ENCODE results near the gene DLX3.

The DLX3 gene

DNA sequence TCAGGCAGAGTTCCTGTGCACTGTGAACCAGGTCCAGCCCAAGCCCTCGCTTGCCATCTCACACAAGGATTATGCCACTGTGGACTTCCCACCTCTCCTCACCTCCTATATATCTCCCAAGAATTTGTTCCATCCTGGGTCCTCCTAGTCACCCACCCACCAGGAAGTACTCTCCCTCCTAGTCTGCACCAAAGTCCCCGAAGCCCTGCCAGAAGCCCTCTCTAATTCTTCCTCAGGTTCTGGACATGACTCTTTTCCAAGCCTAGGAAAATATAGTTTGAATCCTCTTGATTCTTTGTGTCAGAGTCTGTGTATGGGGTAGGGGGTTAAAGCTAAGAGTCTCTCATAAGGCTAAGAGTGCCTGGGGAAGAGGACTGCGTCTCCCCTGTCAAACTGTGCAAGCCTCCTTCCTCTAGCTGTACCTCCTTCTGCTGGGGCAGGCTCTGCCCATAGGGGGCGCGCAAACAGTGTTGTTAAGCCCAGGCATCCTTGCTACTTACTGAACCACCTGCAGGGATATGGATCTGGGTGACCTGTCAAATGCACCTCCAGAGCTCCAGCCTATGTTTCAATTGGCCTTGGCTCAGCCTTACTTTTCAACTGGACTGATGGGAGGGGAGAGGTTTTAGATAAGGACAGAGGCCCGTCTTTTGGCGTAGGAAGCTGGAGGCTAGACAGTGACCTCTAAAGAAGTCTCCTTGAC is 42.7 kb downstream of the DLX3 start:
- Histone ChIP-seq H3K4me1 (ENCODE audit: control insufficient read depth, insufficient read depth, low read length) (no peaks in the 10 kb centered on the region), H3K27ac (ENCODE audit: low read depth, low read length) (no peak overlapping the region), H3K9ac (ENCODE audit: low read length) (no peak overlapping the region), H3K36me3 (ENCODE audit: control insufficient read depth, insufficient read depth, low read length) (no peaks in the 10 kb centered on the region), H3K4me3 (ENCODE audit: low read length) (no peak overlapping the region), H3K27me3 (ENCODE audit: control insufficient read depth, insufficient read depth, low read length) (peaks cover 20% of the 10 kb centered on the region)

DNA sequence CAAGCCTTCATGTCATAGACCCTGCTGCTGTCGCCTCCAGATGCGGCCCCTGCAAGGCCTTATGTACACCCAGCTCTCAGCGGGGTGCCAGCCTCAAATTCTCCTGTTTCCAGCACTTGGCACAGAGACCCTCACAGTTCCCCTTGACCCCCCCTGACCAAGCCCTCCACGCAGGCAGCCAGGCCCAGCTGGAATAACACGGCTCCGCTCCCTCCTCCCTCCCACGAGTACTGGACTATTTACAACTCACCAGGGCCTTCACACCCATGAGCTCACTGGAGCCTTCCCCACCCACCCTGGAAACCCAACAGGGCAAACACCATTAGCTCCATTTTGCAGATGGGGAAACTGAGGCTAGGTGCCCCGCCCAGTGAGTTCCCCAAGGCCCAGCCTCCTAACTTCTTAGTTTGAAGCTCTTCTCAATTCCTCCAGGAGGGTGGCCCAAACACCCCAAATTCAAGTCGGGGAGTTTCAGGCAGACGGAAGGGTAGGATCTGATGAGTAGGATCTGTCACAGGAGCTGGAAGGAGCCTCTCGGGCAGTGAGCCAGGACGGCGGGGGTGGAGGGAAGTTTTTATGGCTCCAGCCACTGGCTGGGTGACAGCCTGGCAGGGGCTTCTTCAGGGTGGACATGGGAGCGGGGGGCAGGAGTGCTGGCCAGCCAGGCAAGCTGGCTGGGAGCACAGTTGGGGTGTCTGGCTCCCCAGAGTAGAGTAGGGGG is 43.5 kb downstream of the DLX3 start:
- H3K27me3 ChIP-seq (ENCODE audit: control insufficient read depth, insufficient read depth, low read length), result peaks cover 20% of the 10 kb centered on the region
- no peaks in the 10 kb centered on the region for H3K36me3 ChIP-seq (ENCODE audit: control insufficient read depth, insufficient read depth, low read length)
- H3K9ac ChIP-seq (ENCODE audit: low read length), result no peak overlapping the region
- H3K4me3 ChIP-seq (ENCODE audit: low read length), result no peak overlapping the region
- no peaks in the 10 kb centered on the region for H3K4me1 ChIP-seq (ENCODE audit: control insufficient read depth, insufficient read depth, low read length)
- H3K27ac ChIP-seq (ENCODE audit: low read depth, low read length), result no peak overlapping the region

- Histone ChIP-seq H3K36me3 (ENCODE audit: control insufficient read depth, insufficient read depth, low read length) (no peaks in the 10 kb centered on the region), H3K27ac (ENCODE audit: low read depth, low read length) (no peak overlapping the region), H3K4me1 (ENCODE audit: control insufficient read depth, insufficient read depth, low read length) (no peaks in the 10 kb centered on the region), H3K27me3 (ENCODE audit: control insufficient read depth, insufficient read depth, low read length) (peaks cover 20% of the 10 kb centered on the region), H3K9ac (ENCODE audit: low read length) (no peak overlapping the region), H3K4me3 (ENCODE audit: low read length) (no peak overlapping the region)
These were observed 45.4 kb downstream of the DLX3 start for GRCh38 chr17:49949634-49950033.

DNA sequence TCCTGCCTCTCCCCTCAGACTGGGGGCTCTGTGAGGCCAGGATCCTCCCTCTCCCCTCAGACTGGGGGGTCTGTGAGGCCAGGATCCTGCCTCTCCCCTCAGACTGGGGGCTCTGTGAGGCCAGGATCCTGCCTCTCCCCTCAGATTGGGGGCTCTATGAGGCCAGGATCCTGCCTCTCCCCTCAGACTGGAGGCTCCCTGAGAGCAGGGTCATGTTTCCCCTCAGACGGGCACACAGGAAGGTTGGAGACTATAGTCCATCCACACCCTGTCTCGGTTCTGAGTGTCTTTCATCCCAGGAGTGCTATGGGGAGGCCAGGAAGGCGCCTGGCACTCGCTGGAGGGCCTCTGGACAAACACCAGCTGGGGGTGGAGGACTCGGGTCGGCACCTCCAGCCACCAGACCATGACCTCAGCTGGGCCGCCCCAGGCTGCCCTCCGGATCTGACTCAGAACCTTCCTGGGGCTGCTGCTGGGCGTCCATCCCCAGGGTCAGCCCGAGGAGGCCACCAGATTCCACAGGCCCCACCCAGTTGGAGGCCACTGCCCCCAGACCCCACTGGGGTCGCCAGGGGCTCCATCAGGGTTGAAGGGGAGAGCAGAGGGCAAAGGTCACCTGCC is 48.0 kb downstream of the DLX3 start:
- no peak overlapping the region for H3K9ac ChIP-seq (ENCODE audit: low read length)
- peaks cover 29% of the 10 kb centered on the region for H3K27me3 ChIP-seq (ENCODE audit: control insufficient read depth, insufficient read depth, low read length)

DNA sequence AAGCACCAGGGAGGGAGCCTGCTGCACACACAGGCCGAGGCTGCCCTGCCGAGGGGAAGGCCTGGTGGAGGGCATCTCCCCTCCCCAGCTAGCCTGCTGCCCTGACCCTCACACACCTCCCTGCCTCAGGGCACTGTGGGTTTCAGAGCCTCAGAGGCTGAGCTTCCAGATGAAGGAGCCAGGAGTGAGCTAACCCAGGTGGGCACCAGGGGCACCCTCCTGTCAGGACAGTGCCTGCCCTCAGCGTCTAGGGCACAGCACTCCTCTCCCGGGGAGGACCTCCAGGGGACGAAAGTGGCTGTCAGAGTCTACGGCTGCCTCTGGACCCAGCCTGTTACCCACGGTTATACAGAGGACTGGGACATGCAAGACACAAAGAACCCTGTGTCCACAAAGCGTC is 48.8 kb downstream of the DLX3 start:
- Histone ChIP-seq H3K4me1 (ENCODE audit: control insufficient read depth, insufficient read depth, low read length) (no peaks in the 10 kb centered on the region), H3K36me3 (ENCODE audit: control insufficient read depth, insufficient read depth, low read length) (no peaks in the 10 kb centered on the region), H3K4me3 (ENCODE audit: low read length) (no peak overlapping the region), H3K27ac (ENCODE audit: low read depth, low read length) (no peak overlapping the region), H3K9ac (ENCODE audit: low read length) (no peak overlapping the region), H3K27me3 (ENCODE audit: control insufficient read depth, insufficient read depth, low read length) (peaks cover 27% of the 10 kb centered on the region)

More for the DNA sequence above, 48.0 kb downstream of the DLX3 start:
- H3K27ac ChIP-seq (ENCODE audit: low read depth, low read length), result no peak overlapping the region
- no peaks in the 10 kb centered on the region for H3K4me1 ChIP-seq (ENCODE audit: control insufficient read depth, insufficient read depth, low read length)
- no peaks in the 10 kb centered on the region for H3K36me3 ChIP-seq (ENCODE audit: control insufficient read depth, insufficient read depth, low read length)
- no peak overlapping the region for H3K4me3 ChIP-seq (ENCODE audit: low read length)

DNA sequence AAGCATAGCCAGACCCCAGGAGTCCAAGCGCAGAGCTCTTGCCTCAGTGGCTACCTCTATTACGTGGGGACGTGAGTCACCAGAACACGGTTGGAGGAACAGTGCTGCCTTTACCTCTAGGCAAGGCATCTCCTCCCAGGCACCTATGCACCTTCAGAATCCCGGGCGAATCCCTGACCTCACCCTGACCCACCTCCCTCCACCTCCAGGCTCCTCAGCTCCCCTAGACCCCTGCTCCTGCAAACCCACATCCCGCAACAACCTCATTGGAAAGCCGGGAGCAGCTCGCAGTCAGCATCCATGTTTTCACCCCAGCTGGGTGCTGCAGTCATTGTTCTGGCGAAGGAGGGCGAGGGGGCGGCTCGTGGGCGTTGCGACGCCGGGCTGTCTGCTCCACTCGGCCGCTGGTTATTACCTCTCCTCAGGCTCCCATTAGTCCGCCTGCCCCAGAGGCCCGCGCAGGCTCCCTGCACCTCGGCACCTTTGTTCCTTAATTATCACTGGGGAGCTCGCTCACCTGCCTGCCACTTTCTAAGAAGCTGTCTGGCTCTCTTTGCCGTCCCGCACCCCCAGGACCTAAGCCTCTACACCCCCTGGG is 50.7 kb downstream of the DLX3 start:
- no peaks in the 10 kb centered on the region for H3K4me1 ChIP-seq (ENCODE audit: control insufficient read depth, insufficient read depth, low read length)
- no peak overlapping the region for H3K9ac ChIP-seq (ENCODE audit: low read length)
- no peaks in the 10 kb centered on the region for H3K36me3 ChIP-seq (ENCODE audit: control insufficient read depth, insufficient read depth, low read length)
- no peak overlapping the region for H3K4me3 ChIP-seq (ENCODE audit: low read length)
- H3K27me3 ChIP-seq (ENCODE audit: control insufficient read depth, insufficient read depth, low read length), result peaks cover 18% of the 10 kb centered on the region
- H3K27ac ChIP-seq (ENCODE audit: low read depth, low read length), result no peak overlapping the region

- H3K4me1 ChIP-seq (ENCODE audit: control insufficient read depth, insufficient read depth, low read length), result no peaks in the 10 kb centered on the region
- no peaks in the 10 kb centered on the region for H3K36me3 ChIP-seq (ENCODE audit: control insufficient read depth, insufficient read depth, low read length)
- no peak overlapping the region for H3K27ac ChIP-seq (ENCODE audit: low read depth, low read length)
- peaks cover 13% of the 10 kb centered on the region for H3K27me3 ChIP-seq (ENCODE audit: control insufficient read depth, insufficient read depth, low read length)
- no peak overlapping the region for H3K4me3 ChIP-seq (ENCODE audit: low read length)
- H3K9ac ChIP-seq (ENCODE audit: low read length), result no peak overlapping the region
These were observed 52.1 kb downstream of the DLX3 start for GRCh38 chr17:49942947-49943346.

DNA sequence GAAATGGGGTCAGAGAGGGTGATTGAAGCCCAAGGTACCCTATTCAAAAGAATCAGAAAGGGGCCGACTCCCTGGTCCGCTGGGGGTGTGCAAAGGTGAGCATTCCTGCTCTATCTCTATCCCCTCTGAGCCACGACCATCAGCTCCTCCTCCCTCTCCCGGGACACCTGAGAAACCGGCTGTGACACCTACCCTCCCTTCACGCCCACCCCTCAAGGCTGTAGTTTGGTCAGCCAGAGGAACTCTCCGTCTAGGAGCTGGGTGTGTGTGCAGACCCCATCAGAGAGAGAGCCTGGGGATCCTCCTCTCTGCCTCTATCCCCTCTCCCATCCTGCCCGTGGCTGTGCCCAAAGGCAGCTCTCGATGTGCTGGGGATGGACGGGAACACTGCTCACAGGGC is 53.6 kb downstream of the DLX3 start:
- H3K4me1 ChIP-seq (ENCODE audit: control insufficient read depth, insufficient read depth, low read length), result no peaks in the 10 kb centered on the region
- peaks cover 13% of the 10 kb centered on the region for H3K27me3 ChIP-seq (ENCODE audit: control insufficient read depth, insufficient read depth, low read length)
- no peak overlapping the region for H3K9ac ChIP-seq (ENCODE audit: low read length)
- H3K4me3 ChIP-seq (ENCODE audit: low read length), result no peak overlapping the region
- no peaks in the 10 kb centered on the region for H3K36me3 ChIP-seq (ENCODE audit: control insufficient read depth, insufficient read depth, low read length)
- no peak overlapping the region for H3K27ac ChIP-seq (ENCODE audit: low read depth, low read length)
